Gastrocnemius medialis (tissue), 4 donors: ENCODE results near the gene C1QA. TPM values are rescaled to one million over a fixed set of nuclear protein-coding genes. Genes with fewer than 3 reads are reported as not detected.

Experiments used
- ATAC-seq, 2 donors: fragments of 150-250 bp; one replicate each; pipeline ENCODE4 v1.9.1; 2016
- DNase-seq, 2 donors: peaks; one replicate each; pipeline ENCODE4 v3.0.0-alpha.2; 2019
- H3K27ac ChIP-seq, 4 donors: fragments of 200-600 bp; sonication (generic); 1 replicate in 1 of 4; 2 replicates in 3 of 4; pipeline ENCODE4 v1.5.1; 2016 to 2018; ENCODE audit warnings: mild to moderate bottlenecking in 2 of 4, moderate library complexity in 1 of 4
- H3K27me3 ChIP-seq, 3 donors: fragments of 200-600 bp; sonication (generic) in 2 of 3; 1 replicate in 1 of 3; 2 replicates in 2 of 3; pipeline versions ENCODE4 v1.5.1 to v1.6.0; 2016 to 2019; ENCODE audit warnings: mild to moderate bottlenecking in 1 of 3, moderate library complexity in 1 of 3
- H3K36me3 ChIP-seq, 2 donors: fragments of 200-600 bp; sonication (generic) in 1 of 2; one replicate each; pipeline ENCODE4 v1.5.1; 2017 to 2018
- H3K4me1 ChIP-seq, 2 donors: fragments of 200-600 bp; sonication (generic) in 1 of 2; one replicate each; pipeline ENCODE4 v1.5.1; 2016 to 2017; ENCODE audit warnings: mild to moderate bottlenecking in 2 of 2
- H3K4me3 ChIP-seq, 4 donors: fragments of 200-600 bp; sonication (generic) in 3 of 4; 1 replicate in 1 of 4; 2 replicates in 3 of 4; pipeline ENCODE4 v1.5.1; 2016 to 2019; ENCODE audit warnings: mild to moderate bottlenecking in 2 of 4
- H3K9me3 ChIP-seq, 3 donors: fragments of 200-600 bp; sonication (generic) in 2 of 3; 1 replicate in 1 of 3; 2 replicates in 2 of 3; pipeline ENCODE4 v1.5.1; 2016 to 2019
- CTCF ChIP-seq, 5 experiments: fragments of 450-650 bp in 3 of 5; fragments of 200-600 bp in 2 of 5; sonication (generic) in 2 of 5; IDR thresholded peaks in 4 of 5; conservative IDR thresholded peaks in 1 of 5; 1 replicate in 4 of 5; 2 replicates in 1 of 5; pipeline ENCODE4 v1.5.1; 2016 to 2019; ENCODE audit warnings: antibody characterized with exemption in 5 of 5, mild to moderate bottlenecking in 3 of 5, moderate library complexity in 3 of 5
- POLR2A ChIP-seq, 2 donors: fragments of 450-650 bp; IDR thresholded peaks; one replicate each; pipeline ENCODE4 v1.6.1; 2017; ENCODE audit warnings: antibody characterized with exemption in 2 of 2, mild to moderate bottlenecking in 2 of 2, moderate library complexity in 2 of 2
- in situ Hi-C, 4 donors: fragments of 200-750 bp; cut with MboI; loops; one replicate each; pipeline versions ENCODE4 v1.15.0 to v1.8.0; 2017; ENCODE audit warnings: low sequenced_read_pairs in 4 of 4
- intact Hi-C: fragments of 100-400 bp; cut with DNase I; formaldehyde crosslinking; loops from one replicate; pipeline ENCODE4 v1.15.1; 2023; ENCODE audit warnings: low total_unique reads
- total RNA-seq, 4 donors: library from RNA; depleted of rRNA; stranded (reverse); fragments of >200 nt; gene quantifications; one replicate each; pipeline versions ENCODE4 v1.1.0 to v1.2.3, GENCODE V29; 2016

C1QA gene
- total RNA-seq, 4 donors from 2014 or later: 14.3 to 64.4 (median 33.0) TPM

- no peaks in the 10 kb centered on the region for H3K9me3 ChIP-seq
- H3K4me3 ChIP-seq: no peak overlapping the region
- DNase-seq (no peak), ATAC-seq (no peak)
- no peak overlapping the region for H3K27ac ChIP-seq
- in situ Hi-C loops (loop anchor here in 2 of 4 donors (25.0 kb wide), 1 partner anchor 515 kb away; no protein-coding TSS in a partner anchor), intact Hi-C loops (no loop called here)
- no peaks in the 10 kb centered on the region for H3K4me1 ChIP-seq
- peaks cover 38 to 52% (median 42%) of the 10 kb centered on the region in 3 donors for H3K27me3 ChIP-seq
- TF ChIP-seq POLR2A (IDR thresholded peaks at IDR 0.05) (no peak), CTCF (IDR thresholded peaks at IDR 0.05 in 4 of 5, conservative IDR thresholded peaks at IDR 0.05 in 1 of 5) (no peak)
- no peaks in the 10 kb centered on the region for H3K36me3 ChIP-seq
Measured at GRCh38 chr1:22627331-22627730, 9.1 kb upstream of the C1QA start.

- Histone ChIP-seq H3K4me3 (no peak overlapping the region), H3K36me3 (no peaks in the 10 kb centered on the region), H3K27me3 (peaks cover 38 to 43% (median 42%) of the 10 kb centered on the region in 3 donors), H3K9me3 (no peaks in the 10 kb centered on the region), H3K4me1 (no peaks in the 10 kb centered on the region), H3K27ac (no peak overlapping the region)
- in situ Hi-C loops (loop anchor here in 2 of 4 donors (25.0 kb wide), 1 partner anchor 517 kb away; no protein-coding TSS in a partner anchor), intact Hi-C loops (no loop called here)
- ATAC-seq (no peak), DNase-seq (no peak)
- TF ChIP-seq POLR2A (IDR thresholded peaks at IDR 0.05): no peak
- TF ChIP-seq CTCF (IDR thresholded peaks at IDR 0.05 in 4 of 5, conservative IDR thresholded peaks at IDR 0.05 in 1 of 5): no peak
Measured at GRCh38 chr1:22628698-22629444, 7.6 kb upstream of the C1QA start.

- TF ChIP-seq CTCF (IDR thresholded peaks at IDR 0.05 in 4 of 5, conservative IDR thresholded peaks at IDR 0.05 in 1 of 5) (no peak), POLR2A (IDR thresholded peaks at IDR 0.05) (no peak)
- Histone ChIP-seq H3K36me3 (no peaks in the 10 kb centered on the region), H3K27me3 (peaks cover 32 to 35% (median 33%) of the 10 kb centered on the region in 3 donors), H3K4me1 (no peaks in the 10 kb centered on the region), H3K27ac (no peak overlapping the region), H3K9me3 (no peaks in the 10 kb centered on the region), H3K4me3 (no peak overlapping the region)
- no peak for ATAC-seq
- DNase-seq: no peak
- intact Hi-C loops (no loop called here), in situ Hi-C loops (loop anchor here in 2 of 4 donors (25.0 kb wide), 1 partner anchor 518 kb away; no protein-coding TSS in a partner anchor)
Measured at GRCh38 chr1:22629886-22630285, 6.5 kb upstream of the C1QA start.

GRCh38 chr1:22633697-22634463, 2.5 kb upstream of the C1QA start:
- ATAC-seq (no peak), DNase-seq (no peak)
- H3K4me1 ChIP-seq: peaks cover 0 to 3% of the 10 kb centered on the region in 2 donors
- no peak overlapping the region for H3K27ac ChIP-seq
- in situ Hi-C loops (loop anchor here in 2 of 4 donors (25.0 kb wide), 1 partner anchor 522 kb away; no protein-coding TSS in a partner anchor), intact Hi-C loops (no loop called here)
- no peak for TF ChIP-seq CTCF (IDR thresholded peaks at IDR 0.05 in 4 of 5, conservative IDR thresholded peaks at IDR 0.05 in 1 of 5)
- no peak for TF ChIP-seq POLR2A (IDR thresholded peaks at IDR 0.05)
- no peaks in the 10 kb centered on the region for H3K36me3 ChIP-seq
- peaks cover 3 to 8% (median 7%) of the 10 kb centered on the region in 3 donors for H3K27me3 ChIP-seq
- no peaks in the 10 kb centered on the region for H3K9me3 ChIP-seq
- H3K4me3 ChIP-seq: no peak overlapping the region
